WI38 (cell line): ENCODE measurements around the gene OS9.

Source experiments
- H3K4me3 ChIP-seq: 2 replicates; pipeline ENCODE4 v1.5.1; 2011; ENCODE audit warnings: low read depth, mild to moderate bottlenecking, control low read depth, low read length
- CTCF ChIP-seq: IDR thresholded peaks from 2 replicates; pipeline ENCODE4 v1.5.1; 2012; ENCODE audit warnings: low read depth, mild to moderate bottlenecking, control low read depth, low read length

OS9 gene

GRCh38 chr12:57760347-57760982 lies 66.5 kb downstream of the OS9 start:
- H3K4me3 ChIP-seq: no peak overlapping the region
- TF ChIP-seq CTCF: no peak

- H3K4me3 ChIP-seq: no peak overlapping the region
- no peak for TF ChIP-seq CTCF
These were observed 67.6 kb downstream of the OS9 start for GRCh38 chr12:57761391-57761998.

GRCh38 chr12:57762463-57762862 lies 68.5 kb downstream of the OS9 start:
- no peak overlapping the region for H3K4me3 ChIP-seq
- TF ChIP-seq CTCF: no peak

DNA sequence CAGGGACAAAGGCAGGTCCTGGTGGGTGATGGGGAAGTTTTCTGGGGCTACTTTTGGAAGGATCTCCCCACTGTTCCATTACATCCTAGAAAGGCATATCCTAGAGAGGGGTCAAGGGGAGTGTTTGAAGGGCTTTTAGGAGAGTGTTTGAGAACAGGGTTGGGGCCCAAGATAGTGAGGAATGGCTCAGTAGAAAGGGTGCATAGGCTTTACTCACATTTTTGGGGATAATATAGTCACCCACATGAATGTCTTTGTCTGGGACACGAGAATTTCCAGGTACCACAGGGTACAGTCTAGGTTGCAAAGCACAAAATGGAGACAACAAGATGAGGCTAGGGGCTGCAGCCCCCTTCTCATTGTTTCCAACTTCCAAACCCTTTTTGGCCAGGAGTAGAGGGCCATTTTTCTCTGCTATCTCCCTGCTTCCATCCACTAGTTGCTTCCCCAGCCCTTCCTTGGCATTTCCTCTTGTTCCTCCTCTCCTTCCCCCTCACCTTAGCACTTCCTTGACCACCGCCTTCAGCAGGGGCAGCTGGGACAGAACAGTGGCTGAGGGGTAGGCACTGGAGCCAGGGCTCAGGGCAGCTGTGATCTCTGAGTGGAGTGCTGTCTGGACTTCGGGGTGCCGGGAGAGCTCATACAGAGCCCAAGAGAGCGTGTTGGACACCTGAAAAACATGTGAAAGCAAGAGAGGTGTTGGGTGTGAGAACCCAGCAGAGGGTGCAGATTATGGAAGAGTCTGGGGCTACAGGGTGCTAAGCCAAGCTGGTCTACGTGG lies 70.1 kb downstream of the OS9 start:
- no peak overlapping the region for H3K4me3 ChIP-seq
- TF ChIP-seq CTCF: no peak

DNA sequence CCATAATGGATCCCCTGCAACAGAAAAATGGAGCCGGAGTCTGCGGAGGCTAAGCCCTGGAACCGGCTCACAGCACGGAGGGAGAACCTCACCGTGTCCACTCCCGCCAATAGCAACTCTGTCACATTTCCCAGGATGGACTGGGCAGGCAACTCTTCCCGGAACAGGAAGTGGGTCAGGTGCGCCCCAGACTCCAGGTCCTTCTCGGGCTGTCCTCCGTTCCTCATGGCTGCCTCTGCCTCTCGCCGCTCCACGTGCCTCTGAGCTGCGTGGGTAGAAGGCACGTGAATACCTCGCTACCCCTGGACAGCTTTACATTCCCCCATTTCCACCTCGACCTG lies 70.7 kb downstream of the OS9 start:
- H3K4me3 ChIP-seq: no peak overlapping the region; the same call in 1 of the 2 replicates
- no peak for TF ChIP-seq CTCF

- H3K4me3 ChIP-seq: peak overlapping the region; percentile 44
- peak; percentile 12; the same call in 1 of the 2 replicates for TF ChIP-seq CTCF
These were observed 71.2 kb downstream of the OS9 start for GRCh38 chr12:57765003-57765697.
